ENCODE measurements around the gene UBE4B.

DNA sequence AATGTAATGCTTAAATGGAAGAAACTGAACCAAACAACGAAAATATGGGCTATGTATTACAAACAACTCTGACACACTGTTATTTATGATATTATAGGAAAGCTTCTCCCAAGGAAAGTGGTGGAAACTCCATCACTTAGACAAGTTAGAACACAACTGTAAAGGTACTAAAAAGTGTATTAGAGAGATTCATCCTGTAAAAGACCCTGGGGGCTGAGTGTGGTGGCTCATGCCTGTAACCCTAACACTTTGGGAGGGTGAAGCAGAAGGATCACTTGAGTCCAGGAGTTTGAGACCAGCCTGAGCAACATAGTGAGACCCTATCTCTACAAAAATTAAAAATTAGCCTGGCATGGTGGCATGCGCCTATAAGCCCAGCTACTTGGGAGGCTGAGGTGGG, 7.4 kb upstream of the UBE4B start:
- TF ChIP-seq MXI1 (IDR thresholded peaks at IDR 0.05; ENCODE audit: borderline replicate concordance, low read depth, low read length) (no peak), BHLHE40 (IDR thresholded peaks at IDR 0.05; ENCODE audit: low read depth, low read length) (no peak), POLR2A (IDR thresholded peaks at IDR 0.05; ENCODE audit: low read depth, low read length) (no peak), CHD1 (IDR thresholded peaks at IDR 0.05; ENCODE audit: low read depth, low read length) (no peak), MAZ (IDR thresholded peaks at IDR 0.05; ENCODE audit: borderline replicate concordance, low read depth, low read length) (no peak), RAD21 (IDR thresholded peaks at IDR 0.05; ENCODE audit: low read length) (no peak), NFE2L2 (IDR thresholded peaks at IDR 0.05; ENCODE audit: low read depth, low read length) (no peak), CEBPB (IDR thresholded peaks at IDR 0.05; ENCODE audit: low read depth, low read length) (no peak), RCOR1 (IDR thresholded peaks at IDR 0.05; ENCODE audit: insufficient replicate concordance, low read length) (no peak), FOS (IDR thresholded peaks at IDR 0.05; ENCODE audit: low read depth, low read length) (no peak)
- TF ChIP-seq, protein P1, sequence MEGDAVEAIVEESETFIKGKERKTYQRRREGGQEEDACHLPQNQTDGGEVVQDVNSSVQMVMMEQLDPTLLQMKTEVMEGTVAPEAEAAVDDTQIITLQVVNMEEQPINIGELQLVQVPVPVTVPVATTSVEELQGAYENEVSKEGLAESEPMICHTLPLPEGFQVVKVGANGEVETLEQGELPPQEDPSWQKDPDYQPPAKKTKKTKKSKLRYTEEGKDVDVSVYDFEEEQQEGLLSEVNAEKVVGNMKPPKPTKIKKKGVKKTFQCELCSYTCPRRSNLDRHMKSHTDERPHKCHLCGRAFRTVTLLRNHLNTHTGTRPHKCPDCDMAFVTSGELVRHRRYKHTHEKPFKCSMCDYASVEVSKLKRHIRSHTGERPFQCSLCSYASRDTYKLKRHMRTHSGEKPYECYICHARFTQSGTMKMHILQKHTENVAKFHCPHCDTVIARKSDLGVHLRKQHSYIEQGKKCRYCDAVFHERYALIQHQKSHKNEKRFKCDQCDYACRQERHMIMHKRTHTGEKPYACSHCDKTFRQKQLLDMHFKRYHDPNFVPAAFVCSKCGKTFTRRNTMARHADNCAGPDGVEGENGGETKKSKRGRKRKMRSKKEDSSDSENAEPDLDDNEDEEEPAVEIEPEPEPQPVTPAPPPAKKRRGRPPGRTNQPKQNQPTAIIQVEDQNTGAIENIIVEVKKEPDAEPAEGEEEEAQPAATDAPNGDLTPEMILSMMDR (conservative IDR thresholded peaks at IDR 0.05; ENCODE audit: low read depth, low read length), result no peak
- TF ChIP-seq, protein P2, sequence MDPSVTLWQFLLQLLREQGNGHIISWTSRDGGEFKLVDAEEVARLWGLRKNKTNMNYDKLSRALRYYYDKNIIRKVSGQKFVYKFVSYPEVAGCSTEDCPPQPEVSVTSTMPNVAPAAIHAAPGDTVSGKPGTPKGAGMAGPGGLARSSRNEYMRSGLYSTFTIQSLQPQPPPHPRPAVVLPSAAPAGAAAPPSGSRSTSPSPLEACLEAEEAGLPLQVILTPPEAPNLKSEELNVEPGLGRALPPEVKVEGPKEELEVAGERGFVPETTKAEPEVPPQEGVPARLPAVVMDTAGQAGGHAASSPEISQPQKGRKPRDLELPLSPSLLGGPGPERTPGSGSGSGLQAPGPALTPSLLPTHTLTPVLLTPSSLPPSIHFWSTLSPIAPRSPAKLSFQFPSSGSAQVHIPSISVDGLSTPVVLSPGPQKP (IDR thresholded peaks at IDR 0.05; ENCODE audit: borderline replicate concordance, low read depth, low read length), result no peak
- TF ChIP-seq, protein P3, sequence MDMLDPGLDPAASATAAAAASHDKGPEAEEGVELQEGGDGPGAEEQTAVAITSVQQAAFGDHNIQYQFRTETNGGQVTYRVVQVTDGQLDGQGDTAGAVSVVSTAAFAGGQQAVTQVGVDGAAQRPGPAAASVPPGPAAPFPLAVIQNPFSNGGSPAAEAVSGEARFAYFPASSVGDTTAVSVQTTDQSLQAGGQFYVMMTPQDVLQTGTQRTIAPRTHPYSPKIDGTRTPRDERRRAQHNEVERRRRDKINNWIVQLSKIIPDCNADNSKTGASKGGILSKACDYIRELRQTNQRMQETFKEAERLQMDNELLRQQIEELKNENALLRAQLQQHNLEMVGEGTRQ (IDR thresholded peaks at IDR 0.05; ENCODE audit: low read depth, low read length), result no peak
